Sigmoid colon (tissue), 4 donors: ENCODE measurements around the gene AHCYL2.

ENCODE experiments used
- EP300 ChIP-seq, 4 donors: sonication (generic); formaldehyde crosslinking; IDR thresholded peaks; one replicate each; pipeline ENCODE4 v1.6.1; 2017; ENCODE audit warnings: antibody characterized with exemption in 4 of 4
- POLR2A ChIP-seq, 2 donors: fragments of 450-650 bp; IDR thresholded peaks; one replicate each; pipeline ENCODE4 v1.6.1; 2016; ENCODE audit warnings: antibody characterized with exemption in 2 of 2, mild to moderate bottlenecking in 2 of 2, moderate library complexity in 2 of 2
- POLR2AphosphoS5 ChIP-seq, 4 donors: sonication (generic); formaldehyde crosslinking; IDR thresholded peaks; one replicate each; pipeline ENCODE4 v1.6.1; 2017; ENCODE audit warnings: antibody characterized with exemption in 4 of 4
- TF ChIP-seq, protein P1 (sequence below), 4 experiments: fragments of 450-650 bp in 3 of 4; fragments of 200-600 bp in 1 of 4; IDR thresholded peaks; one replicate each; pipeline ENCODE4 v1.5.1; 2016 to 2019; ENCODE audit warnings: antibody characterized with exemption in 4 of 4, mild to moderate bottlenecking in 3 of 4, moderate library complexity in 2 of 4

DNA sequence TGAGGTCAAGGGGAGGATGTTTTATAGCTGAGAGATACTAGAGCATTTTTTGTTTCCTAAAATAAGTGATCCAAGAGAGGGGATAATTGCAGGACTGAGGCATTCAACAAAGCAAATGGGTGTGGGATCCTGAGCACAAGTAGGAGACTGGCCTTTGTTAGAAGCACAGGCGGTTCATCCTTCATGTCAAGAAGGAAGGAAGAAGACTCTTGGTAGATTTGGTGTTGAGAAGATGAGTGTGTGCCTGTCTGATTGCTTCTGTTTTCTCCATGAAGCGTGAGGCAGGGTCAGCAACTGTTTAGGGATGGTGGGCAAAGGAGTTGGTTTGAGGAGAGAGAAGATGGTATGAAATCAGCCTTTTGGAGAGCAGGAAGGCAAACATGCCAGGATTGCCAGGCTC is 237.0 kb downstream of the AHCYL2 start:
- TF ChIP-seq, protein P1, sequence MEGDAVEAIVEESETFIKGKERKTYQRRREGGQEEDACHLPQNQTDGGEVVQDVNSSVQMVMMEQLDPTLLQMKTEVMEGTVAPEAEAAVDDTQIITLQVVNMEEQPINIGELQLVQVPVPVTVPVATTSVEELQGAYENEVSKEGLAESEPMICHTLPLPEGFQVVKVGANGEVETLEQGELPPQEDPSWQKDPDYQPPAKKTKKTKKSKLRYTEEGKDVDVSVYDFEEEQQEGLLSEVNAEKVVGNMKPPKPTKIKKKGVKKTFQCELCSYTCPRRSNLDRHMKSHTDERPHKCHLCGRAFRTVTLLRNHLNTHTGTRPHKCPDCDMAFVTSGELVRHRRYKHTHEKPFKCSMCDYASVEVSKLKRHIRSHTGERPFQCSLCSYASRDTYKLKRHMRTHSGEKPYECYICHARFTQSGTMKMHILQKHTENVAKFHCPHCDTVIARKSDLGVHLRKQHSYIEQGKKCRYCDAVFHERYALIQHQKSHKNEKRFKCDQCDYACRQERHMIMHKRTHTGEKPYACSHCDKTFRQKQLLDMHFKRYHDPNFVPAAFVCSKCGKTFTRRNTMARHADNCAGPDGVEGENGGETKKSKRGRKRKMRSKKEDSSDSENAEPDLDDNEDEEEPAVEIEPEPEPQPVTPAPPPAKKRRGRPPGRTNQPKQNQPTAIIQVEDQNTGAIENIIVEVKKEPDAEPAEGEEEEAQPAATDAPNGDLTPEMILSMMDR (IDR thresholded peaks at IDR 0.05), result no peak
- TF ChIP-seq EP300 (IDR thresholded peaks at IDR 0.05), result no peak
- TF ChIP-seq POLR2A (IDR thresholded peaks at IDR 0.05), result no peak
- no peak for TF ChIP-seq POLR2AphosphoS5 (IDR thresholded peaks at IDR 0.05)
